Colonic mucosa (tissue), 4 donors: ENCODE measurements around the gene ASB13. TPM values are rescaled to one million over a fixed set of nuclear protein-coding genes. Genes with fewer than 3 reads are reported as not detected.
A peak's percentile ranks its signal among the peaks of the same experiment; 100 is the strongest.

Experiments
- DNase-seq: peaks from one replicate; pipeline ENCODE4 v3.0.0-alpha.2; 2020
- H3K27ac ChIP-seq: fragments of 200-600 bp; one replicate; pipeline ENCODE4 v1.8.0; 2021
- H3K27me3 ChIP-seq: fragments of 200-600 bp; one replicate; pipeline ENCODE4 v1.8.0; 2021
- H3K36me3 ChIP-seq: fragments of 200-600 bp; one replicate; pipeline ENCODE4 v1.8.0; 2021
- H3K4me1 ChIP-seq: fragments of 200-600 bp; one replicate; pipeline ENCODE4 v1.8.0; 2021; ENCODE audit warnings: mild to moderate bottlenecking
- H3K4me3 ChIP-seq: fragments of 200-600 bp; one replicate; pipeline ENCODE4 v1.8.0; 2021
- H3K9ac ChIP-seq, 2 donors: one replicate each; pipeline ENCODE4 v1.7.0; 2013; ENCODE audit warnings: control low read depth in 2 of 2, low read depth in 2 of 2, low read length in 2 of 2
- H3K9me3 ChIP-seq: fragments of 200-600 bp; one replicate; pipeline ENCODE4 v1.8.0; 2021
- intact Hi-C: fragments of 100-400 bp; cut with DNase I; formaldehyde crosslinking; loops from one replicate; pipeline ENCODE4 v1.14.1; 2022
- total RNA-seq, 2 donors: library from RNA; stranded (reverse); fragmentation: NEBNext Ultra II Directional in 1 of 2; extraction: Animal tissue kit (Norgen Biotek cat#: 25700) in 1 of 2; gene quantifications; one replicate each; pipeline ENCODE4 v1.2.1, GENCODE V29; 2021
- TF ChIP-seq, protein P1 (sequence below): fragments of 200-600 bp; IDR thresholded peaks from one replicate; pipeline ENCODE4 v1.8.0; 2022; ENCODE audit warnings: antibody characterized with exemption, mild to moderate bottlenecking
- donor health status: healthy.
- donor health status: DM: no; HTN: no; CAD: no.
- donor health status: DM: no; HTN: no; CAD: no.

The ASB13 gene
- total RNA-seq, 2 donors from 2014 or later: 36.1 to 36.2 TPM

GRCh38 chr10:5688587-5688986 is 22.2 kb upstream of the ASB13 start:
- no peak for DNase-seq
- no peak overlapping the region for H3K4me3 ChIP-seq
- no peaks in the 10 kb centered on the region for H3K27me3 ChIP-seq
- H3K36me3 ChIP-seq: no peaks in the 10 kb centered on the region
- TF ChIP-seq, protein P1, sequence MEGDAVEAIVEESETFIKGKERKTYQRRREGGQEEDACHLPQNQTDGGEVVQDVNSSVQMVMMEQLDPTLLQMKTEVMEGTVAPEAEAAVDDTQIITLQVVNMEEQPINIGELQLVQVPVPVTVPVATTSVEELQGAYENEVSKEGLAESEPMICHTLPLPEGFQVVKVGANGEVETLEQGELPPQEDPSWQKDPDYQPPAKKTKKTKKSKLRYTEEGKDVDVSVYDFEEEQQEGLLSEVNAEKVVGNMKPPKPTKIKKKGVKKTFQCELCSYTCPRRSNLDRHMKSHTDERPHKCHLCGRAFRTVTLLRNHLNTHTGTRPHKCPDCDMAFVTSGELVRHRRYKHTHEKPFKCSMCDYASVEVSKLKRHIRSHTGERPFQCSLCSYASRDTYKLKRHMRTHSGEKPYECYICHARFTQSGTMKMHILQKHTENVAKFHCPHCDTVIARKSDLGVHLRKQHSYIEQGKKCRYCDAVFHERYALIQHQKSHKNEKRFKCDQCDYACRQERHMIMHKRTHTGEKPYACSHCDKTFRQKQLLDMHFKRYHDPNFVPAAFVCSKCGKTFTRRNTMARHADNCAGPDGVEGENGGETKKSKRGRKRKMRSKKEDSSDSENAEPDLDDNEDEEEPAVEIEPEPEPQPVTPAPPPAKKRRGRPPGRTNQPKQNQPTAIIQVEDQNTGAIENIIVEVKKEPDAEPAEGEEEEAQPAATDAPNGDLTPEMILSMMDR: no peak
- H3K27ac ChIP-seq: no peak overlapping the region
- no peak overlapping the region for H3K9ac ChIP-seq
- no peaks in the 10 kb centered on the region for H3K9me3 ChIP-seq
- intact Hi-C loops: loop anchor here (10.0 kb wide), 1 partner anchor 196 kb away; the partner anchor contains the start of gene ANKRD16
- peaks cover 6% of the 10 kb centered on the region for H3K4me1 ChIP-seq

DNA sequence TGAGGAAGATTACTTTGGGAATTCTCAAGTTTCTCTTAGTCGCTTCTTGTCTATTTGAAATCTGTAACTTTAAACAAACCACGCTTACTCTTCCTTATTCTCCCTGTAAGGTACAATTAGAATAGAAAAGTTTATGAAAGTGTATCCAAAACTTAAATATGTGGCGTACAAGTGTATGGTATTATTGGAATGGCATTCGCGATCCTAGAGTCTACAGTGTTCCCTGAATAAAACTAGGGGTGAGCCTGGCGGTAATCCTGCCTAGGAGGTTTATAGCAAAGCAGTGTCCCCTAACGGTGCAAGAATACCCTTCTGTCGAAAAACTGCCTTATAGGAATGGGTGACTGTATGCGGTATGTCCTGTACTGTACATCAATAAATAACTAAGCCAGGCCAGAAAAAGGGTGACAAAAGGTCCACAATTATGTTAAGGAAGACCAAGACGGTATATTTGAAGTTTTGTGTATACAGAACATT is 19.4 kb upstream of the ASB13 start:
- Histone ChIP-seq H3K4me3 (peak overlapping the region; percentile 98), H3K27me3 (no peaks in the 10 kb centered on the region), H3K27ac (peak overlapping the region; percentile 89), H3K9ac (peak overlapping the region in 1 of 2 donors; percentile 93), H3K4me1 (peaks cover 3% of the 10 kb centered on the region), H3K36me3 (no peaks in the 10 kb centered on the region), H3K9me3 (no peaks in the 10 kb centered on the region)
- no peak for DNase-seq
- intact Hi-C loops: loop anchor here (10.0 kb wide), 1 partner anchor 199 kb away; the partner anchor contains the start of gene ANKRD16
- TF ChIP-seq, protein P1: peak; percentile 3

DNA sequence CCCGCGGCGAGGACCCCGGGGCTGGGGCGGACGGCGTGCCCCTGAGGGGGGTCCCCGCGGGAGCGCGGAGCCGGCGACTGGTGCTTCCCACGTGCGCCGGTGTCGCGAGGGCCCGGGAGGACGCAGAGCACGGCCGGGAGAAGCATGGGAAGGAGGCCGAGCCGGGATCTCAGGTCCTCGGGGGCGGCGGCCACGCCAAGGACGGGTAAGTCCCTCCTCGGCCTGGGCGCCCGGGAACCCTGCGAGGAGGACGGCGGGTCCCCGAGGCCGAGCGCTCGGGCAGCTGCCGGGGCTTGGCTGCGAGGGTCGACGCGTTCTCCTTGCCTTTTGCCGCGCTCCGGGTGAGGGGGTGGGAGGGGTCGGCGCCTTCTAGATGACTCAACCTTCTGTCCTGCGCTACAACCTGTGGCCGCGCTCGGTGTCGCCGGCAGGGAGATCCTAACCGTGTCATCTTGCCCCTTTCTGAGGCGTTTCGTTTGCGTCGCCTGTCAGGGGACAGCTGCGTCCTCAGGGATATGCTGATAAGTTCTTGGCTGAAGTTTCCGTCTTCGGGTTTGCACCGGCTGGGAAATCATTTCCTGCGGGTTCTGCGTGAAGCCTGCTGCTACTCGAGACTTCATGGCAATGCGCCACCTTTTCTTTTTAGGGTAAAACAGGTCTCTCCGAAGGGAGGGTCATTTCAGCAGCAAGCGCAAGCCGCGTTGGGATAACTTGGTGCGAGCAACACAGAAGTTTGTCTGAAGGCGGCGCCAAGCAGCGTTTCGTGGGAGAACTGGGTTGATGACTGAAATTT is 18.8 kb upstream of the ASB13 start:
- intact Hi-C loops: loop anchor here (10.0 kb wide), 1 partner anchor 200 kb away; the partner anchor contains the start of gene ANKRD16
- no peaks in the 10 kb centered on the region for H3K27me3 ChIP-seq
- H3K4me1 ChIP-seq: peaks cover 3% of the 10 kb centered on the region
- peak; percentile 81 for DNase-seq
- no peaks in the 10 kb centered on the region for H3K9me3 ChIP-seq
- H3K9ac ChIP-seq: peak overlapping the region; percentile 89 to 93
- H3K4me3 ChIP-seq: peak overlapping the region; percentile 98
- peak overlapping the region; percentile 89 for H3K27ac ChIP-seq
- TF ChIP-seq, protein P1: peak; percentile 36
- H3K36me3 ChIP-seq: no peaks in the 10 kb centered on the region

GRCh38 chr10:5684318-5684970 is 18.0 kb upstream of the ASB13 start, which contains the start of gene TASOR2:
Gene TASOR2 (plus strand): TSS chr10:5684838. CDS start chr10:5720643, 35,805 bp downstream.
- H3K36me3 ChIP-seq: no peaks in the 10 kb centered on the region
- peak within 1 kb of the TSS; percentile 98 for H3K4me3 ChIP-seq
- peak within 1 kb of the TSS; percentile 89 for H3K27ac ChIP-seq
- H3K9me3 ChIP-seq: no peaks in the 10 kb centered on the region
- intact Hi-C loops: loop anchor here (10.0 kb wide), 1 partner anchor 200 kb away; the partner anchor contains the start of gene ANKRD16
- peak; percentile 99 for DNase-seq
- peaks cover 3% of the 10 kb centered on the region for H3K4me1 ChIP-seq
- TF ChIP-seq, protein P1: no peak
- H3K27me3 ChIP-seq: no peaks in the 10 kb centered on the region
- peak within 1 kb of the TSS; percentile 89 to 93 for H3K9ac ChIP-seq

DNA sequence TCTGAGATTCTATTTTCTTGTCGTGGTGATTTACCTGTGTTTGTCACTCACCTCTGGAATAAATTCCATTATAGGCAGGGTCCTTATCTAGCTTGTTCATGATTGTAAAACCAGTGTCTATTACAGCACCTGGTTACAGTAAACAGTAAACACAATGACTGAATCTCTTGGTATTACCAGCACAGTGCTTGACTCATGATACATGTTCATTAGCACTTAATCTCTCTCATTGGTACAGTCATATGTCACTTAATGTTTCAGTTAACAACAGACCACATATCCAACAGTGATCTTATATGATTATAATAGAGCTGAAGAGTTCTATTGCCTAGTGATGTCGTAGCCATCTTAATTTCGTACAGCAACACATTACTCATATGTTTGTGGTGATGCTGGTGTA is 16.7 kb upstream of the ASB13 start:
- intact Hi-C loops: loop anchor here (10.0 kb wide), 1 partner anchor 202 kb away; the partner anchor contains the start of gene ANKRD16
- TF ChIP-seq, protein P1: no peak
- no peak overlapping the region for H3K9ac ChIP-seq
- no peaks in the 10 kb centered on the region for H3K27me3 ChIP-seq
- peaks cover 3% of the 10 kb centered on the region for H3K4me1 ChIP-seq
- DNase-seq: no peak
- no peaks in the 10 kb centered on the region for H3K36me3 ChIP-seq
- H3K4me3 ChIP-seq: no peak overlapping the region
- H3K27ac ChIP-seq: no peak overlapping the region
- H3K9me3 ChIP-seq: no peaks in the 10 kb centered on the region
